CD4-positive, CD25-positive, alpha-beta regulatory T cell (primary cell): ENCODE results near the gene PCDHA9. TPM values are rescaled to one million over a fixed set of nuclear protein-coding genes. Genes with fewer than 3 reads are reported as not detected.
"Not testable (repeated sequence)": the region's sequence is repeated elsewhere in the genome, so short reads cannot be mapped to it uniquely, and the experiment has no call there.

Source experiments
- ATAC-seq, 2 donors: fragments of 150-1000 bp; cut with Tn5 transposase; one replicate each; pipeline ENCODE4 v1.10.0; 2021; ENCODE audit warnings: low read depth in 2 of 2, moderate number of reproducible peaks in 2 of 2, moderate library complexity in 1 of 2
- DNase-seq, 3 donors: peaks; one replicate each; pipeline versions ENCODE4 v3.0.0 to v3.0.0-alpha.2; 2012 to 2022; ENCODE audit warnings: mixed read lengths in 1 of 3
- H3K27ac ChIP-seq: one replicate; pipeline ENCODE4 v1.7.0; 2013; ENCODE audit warnings: mild to moderate bottlenecking, low read length; ENCODE audit not compliant: insufficient read depth, poor library complexity, severe bottlenecking
- H3K27me3 ChIP-seq: one replicate; pipeline ENCODE4 v1.7.0; 2013; ENCODE audit warnings: low read length; ENCODE audit not compliant: control insufficient read depth, insufficient read depth
- H3K36me3 ChIP-seq: one replicate; pipeline ENCODE4 v1.7.0; 2013; ENCODE audit warnings: mild to moderate bottlenecking, low read length, moderate library complexity; ENCODE audit not compliant: control insufficient read depth, insufficient read depth
- H3K4me1 ChIP-seq: 2 replicates; pipeline ENCODE4 v1.7.0; 2013; ENCODE audit warnings: mild to moderate bottlenecking, low read length; ENCODE audit not compliant: insufficient read depth, control insufficient read depth, poor library complexity, severe bottlenecking
- H3K4me3 ChIP-seq: one replicate; pipeline ENCODE4 v1.7.0; 2013; ENCODE audit warnings: low read depth, mild to moderate bottlenecking, low read length, moderate library complexity
- H3K9me3 ChIP-seq, 2 experiments: 1 replicate in 1 of 2; 2 replicates in 1 of 2; pipeline ENCODE4 v1.7.0; 2013; ENCODE audit warnings: low read length in 2 of 2, mild to moderate bottlenecking in 1 of 2, moderate library complexity in 1 of 2; ENCODE audit not compliant: control insufficient read depth in 2 of 2
- H3K27ac Mint-ChIP-seq, 3 donors: one replicate each; pipeline ENCODE4 v1.8.0; 2020 to 2022; ENCODE audit warnings: mild to moderate bottlenecking in 3 of 3, mixed read lengths in 3 of 3, moderate library complexity in 2 of 3
- H3K27me3 Mint-ChIP-seq: one replicate; pipeline ENCODE4 v1.8.0; 2022; ENCODE audit warnings: mild to moderate bottlenecking, mixed read lengths
- H3K36me3 Mint-ChIP-seq: one replicate; pipeline ENCODE4 v1.8.0; 2020; ENCODE audit warnings: mixed read lengths
- H3K4me1 Mint-ChIP-seq, 4 donors: one replicate each; pipeline ENCODE4 v1.8.0; 2020 to 2022; ENCODE audit warnings: mixed read lengths in 4 of 4, mild to moderate bottlenecking in 1 of 4
- H3K4me3 Mint-ChIP-seq, 4 donors: one replicate each; pipeline ENCODE4 v1.8.0; 2020 to 2022; ENCODE audit warnings: mild to moderate bottlenecking in 4 of 4, mixed read lengths in 4 of 4, moderate library complexity in 3 of 4
- H3K9me3 Mint-ChIP-seq, 7 donors: one replicate each; pipeline ENCODE4 v1.8.0; 2020 to 2022; ENCODE audit warnings: mixed read lengths in 7 of 7, mild to moderate bottlenecking in 3 of 7, moderate library complexity in 2 of 7
- polyA plus RNA-seq, 4 donors: library from polyadenylated mRNA; unstranded; fragments of 300-500 nt; fragmentation: Illumina TruSeq; gene quantifications; one replicate each; pipeline ENCODE4 v1.2.3, GENCODE V29; 2021
- total RNA-seq: library from RNA; stranded (reverse); gene quantifications from one replicate; pipeline ENCODE4 v1.2.3, GENCODE V29; 2022

The PCDHA9 gene
- total and polyA plus RNA-seq, 5 donors from 2014 or later = not detected

DNA sequence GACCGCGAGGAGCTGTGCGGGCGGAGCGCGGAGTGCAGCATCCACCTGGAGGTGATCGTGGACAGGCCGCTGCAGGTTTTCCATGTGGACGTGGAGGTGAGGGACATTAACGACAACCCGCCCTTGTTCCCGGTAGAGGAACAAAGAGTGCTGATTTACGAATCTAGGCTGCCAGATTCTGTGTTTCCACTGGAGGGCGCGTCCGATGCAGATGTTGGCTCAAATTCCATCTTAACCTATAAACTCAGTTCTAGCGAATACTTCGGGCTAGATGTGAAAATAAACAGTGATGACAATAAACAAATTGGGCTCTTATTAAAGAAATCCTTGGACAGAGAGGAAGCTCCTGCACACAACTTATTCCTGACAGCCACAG, 19.8 kb upstream of the PCDHA9 start:
- Histone ChIP-seq H3K27me3 (peaks cover 4% of the 10 kb centered on the region), H3K4me3 (no peak overlapping the region), H3K4me1 (no peaks in the 10 kb centered on the region), H3K27ac (no peak overlapping the region), H3K9me3 (peaks cover 11 to 27% of the 10 kb centered on the region in 2 experiments), H3K36me3 (no peaks in the 10 kb centered on the region)
- H3K36me3 Mint-ChIP-seq = no peaks in the 10 kb centered on the region
- H3K27ac Mint-ChIP-seq = no peak overlapping the region
- no peaks in the 10 kb centered on the region for H3K4me1 Mint-ChIP-seq
- ATAC-seq (no peak), DNase-seq (no peak)
- H3K4me3 Mint-ChIP-seq = no peak overlapping the region
- peaks cover 9% of the 10 kb centered on the region for H3K27me3 Mint-ChIP-seq
- H3K9me3 Mint-ChIP-seq = peaks cover 2 to 37% (median 5%) of the 10 kb centered on the region in 7 donors

DNA sequence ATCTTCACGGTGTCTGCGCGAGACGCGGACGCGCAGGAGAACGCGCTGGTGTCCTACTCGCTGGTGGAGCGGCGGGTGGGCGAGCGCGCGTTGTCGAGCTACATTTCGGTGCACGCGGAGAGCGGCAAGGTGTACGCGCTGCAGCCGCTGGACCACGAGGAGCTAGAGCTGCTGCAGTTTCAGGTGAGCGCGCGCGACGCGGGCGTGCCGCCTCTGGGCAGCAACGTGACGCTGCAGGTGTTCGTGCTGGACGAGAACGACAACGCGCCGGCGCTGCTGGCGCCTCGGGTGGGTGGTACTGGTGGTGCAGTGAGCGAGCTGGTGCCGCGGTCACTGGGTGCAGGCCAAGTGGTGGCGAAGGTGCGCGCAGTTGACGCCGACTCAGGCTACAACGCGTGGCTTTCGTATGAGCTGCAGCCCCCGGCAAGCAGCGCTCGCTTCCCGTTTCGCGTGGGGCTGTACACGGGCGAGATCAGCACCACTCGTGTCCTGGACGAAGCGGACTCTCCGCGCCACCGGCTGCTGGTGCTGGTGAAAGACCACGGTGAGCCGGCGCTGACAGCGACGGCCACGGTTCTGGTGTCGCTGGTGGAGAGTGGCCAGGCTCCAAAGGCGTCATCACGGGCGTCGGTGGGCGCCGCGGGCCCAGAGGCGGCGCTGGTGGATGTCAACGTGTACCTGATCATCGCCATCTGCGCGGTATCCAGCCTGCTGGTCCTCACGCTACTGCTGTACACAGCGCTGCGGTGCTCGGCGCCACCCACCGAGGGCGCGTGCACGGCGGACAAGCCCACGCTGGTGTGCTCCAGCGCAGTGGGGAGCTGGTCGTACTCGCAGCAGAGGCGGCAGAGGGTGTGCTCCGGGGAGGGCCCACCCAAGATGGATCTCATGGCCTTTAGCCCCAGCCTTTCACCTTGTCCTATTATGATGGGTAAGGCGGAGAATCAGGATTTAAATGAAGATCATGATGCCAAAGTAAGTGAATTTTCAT, 18.4 kb upstream of the PCDHA9 start:
- H3K4me3 Mint-ChIP-seq, ATAC-seq, H3K27me3 Mint-ChIP-seq, H3K4me1 Mint-ChIP-seq, H3K36me3 Mint-ChIP-seq, DNase-seq, H3K27me3 ChIP-seq, H3K4me1 ChIP-seq, H3K36me3 ChIP-seq, H3K27ac Mint-ChIP-seq, H3K4me3 ChIP-seq, H3K27ac ChIP-seq: not testable (repeated sequence)
- peaks cover 16 to 24% of the 10 kb centered on the region in 2 experiments for H3K9me3 ChIP-seq
- peaks cover 2 to 40% (median 6%) of the 10 kb centered on the region in 7 donors for H3K9me3 Mint-ChIP-seq

DNA sequence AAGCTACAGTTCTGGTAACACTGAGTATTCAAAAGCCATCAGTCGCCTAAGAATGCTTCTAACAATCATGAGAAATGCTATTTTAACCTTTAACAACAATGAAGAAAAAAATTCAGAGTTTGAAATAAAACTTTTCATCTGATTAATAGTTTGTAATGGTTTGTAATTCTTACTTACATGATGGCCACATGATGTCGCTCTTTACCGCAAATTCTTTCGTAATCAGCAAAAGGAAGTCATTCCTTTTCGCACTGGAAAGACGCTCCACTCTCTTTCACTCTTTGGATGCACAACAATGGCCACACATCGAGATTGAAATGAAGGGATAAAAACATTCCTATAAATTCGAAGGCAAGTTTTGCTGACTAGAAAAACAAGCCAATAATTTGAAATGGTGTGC, 14.2 kb upstream of the PCDHA9 start, which contains the start of gene PCDHA7:
TSS of gene PCDHA7 (plus strand) at position 277 of the 400 bp plus-strand sequence. CDS start at position 392, 115 bp downstream.
- Mint-ChIP-seq H3K36me3 (no peaks in the 10 kb centered on the region), H3K4me1 (no peaks in the 10 kb centered on the region), H3K27me3 (peaks cover 5% of the 10 kb centered on the region), H3K4me3 (no peak within 1 kb of the TSS), H3K27ac (no peak within 1 kb of the TSS), H3K9me3 (peaks cover 1 to 28% (median 5%) of the 10 kb centered on the region in 7 donors)
- Histone ChIP-seq H3K4me1 (no peaks in the 10 kb centered on the region), H3K9me3 (peaks cover 12 to 22% of the 10 kb centered on the region in 2 experiments), H3K27me3 (peaks cover 3% of the 10 kb centered on the region), H3K36me3 (no peaks in the 10 kb centered on the region), H3K27ac (no peak within 1 kb of the TSS), H3K4me3 (no peak within 1 kb of the TSS)
- ATAC-seq (no peak), DNase-seq (no peak)

DNA sequence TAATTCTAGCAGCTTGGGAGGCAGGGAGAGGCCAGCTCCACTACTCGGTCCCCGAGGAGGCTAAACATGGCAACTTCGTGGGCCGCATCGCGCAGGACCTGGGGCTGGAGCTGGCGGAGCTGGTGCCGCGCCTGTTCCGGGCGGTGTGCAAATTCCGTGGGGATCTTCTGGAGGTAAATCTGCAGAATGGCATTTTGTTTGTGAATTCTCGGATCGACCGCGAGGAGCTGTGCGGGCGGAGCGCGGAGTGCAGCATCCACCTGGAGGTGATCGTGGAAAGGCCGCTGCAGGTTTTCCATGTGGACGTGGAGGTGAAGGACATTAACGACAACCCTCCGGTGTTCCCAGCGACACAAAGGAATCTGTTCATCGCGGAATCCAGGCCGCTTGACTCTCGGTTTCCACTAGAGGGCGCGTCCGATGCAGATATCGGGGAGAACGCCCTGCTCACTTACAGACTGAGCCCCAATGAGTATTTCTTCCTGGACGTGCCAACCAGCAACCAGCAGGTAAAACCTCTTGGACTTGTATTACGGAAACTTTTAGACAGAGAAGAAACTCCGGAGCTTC, 13.7 kb upstream of the PCDHA9 start:
- not testable (repeated sequence) for H3K4me1 ChIP-seq, H3K4me3 Mint-ChIP-seq, H3K4me1 Mint-ChIP-seq, ATAC-seq, H3K27me3 ChIP-seq, H3K36me3 ChIP-seq, H3K36me3 Mint-ChIP-seq, H3K27ac ChIP-seq, H3K27ac Mint-ChIP-seq, DNase-seq, H3K27me3 Mint-ChIP-seq, H3K4me3 ChIP-seq
- H3K9me3 ChIP-seq = peaks cover 12 to 22% of the 10 kb centered on the region in 2 experiments
- H3K9me3 Mint-ChIP-seq = peaks cover 1 to 27% (median 5%) of the 10 kb centered on the region in 7 donors

DNA sequence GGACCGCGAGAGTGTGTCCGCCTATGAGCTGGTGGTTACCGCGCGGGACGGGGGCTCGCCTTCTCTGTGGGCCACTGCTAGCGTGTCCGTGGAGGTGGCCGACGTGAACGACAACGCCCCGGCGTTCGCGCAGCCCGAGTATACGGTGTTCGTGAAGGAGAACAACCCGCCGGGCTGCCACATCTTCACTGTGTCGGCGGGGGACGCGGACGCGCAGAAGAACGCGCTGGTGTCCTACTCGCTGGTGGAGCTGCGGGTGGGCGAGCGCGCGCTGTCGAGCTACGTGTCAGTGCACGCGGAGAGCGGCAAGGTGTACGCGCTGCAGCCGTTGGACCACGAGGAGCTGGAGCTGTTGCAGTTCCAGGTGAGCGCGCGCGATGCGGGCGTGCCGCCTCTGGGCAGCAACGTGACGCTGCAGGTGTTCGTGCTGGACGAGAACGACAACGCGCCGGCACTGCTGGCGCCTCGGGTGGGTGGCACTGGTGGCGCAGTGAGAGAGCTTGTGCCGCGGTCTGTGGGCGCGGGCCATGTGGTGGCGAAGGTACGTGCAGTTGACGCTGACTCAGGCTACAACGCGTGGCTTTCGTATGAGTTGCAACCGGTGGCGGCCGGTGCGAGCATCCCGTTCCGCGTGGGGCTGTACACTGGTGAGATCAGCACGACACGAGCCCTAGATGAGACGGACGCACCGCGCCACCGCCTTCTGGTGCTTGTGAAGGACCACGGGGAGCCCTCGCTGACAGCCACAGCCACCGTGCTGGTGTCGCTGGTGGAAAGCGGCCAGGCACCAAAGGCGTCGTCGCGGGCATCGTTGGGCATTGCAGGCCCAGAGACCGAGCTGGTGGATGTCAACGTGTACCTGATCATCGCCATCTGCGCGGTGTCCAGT, 12.3 kb upstream of the PCDHA9 start:
- H3K9me3 Mint-ChIP-seq = peaks cover 2 to 30% (median 5%) of the 10 kb centered on the region in 7 donors

DNA sequence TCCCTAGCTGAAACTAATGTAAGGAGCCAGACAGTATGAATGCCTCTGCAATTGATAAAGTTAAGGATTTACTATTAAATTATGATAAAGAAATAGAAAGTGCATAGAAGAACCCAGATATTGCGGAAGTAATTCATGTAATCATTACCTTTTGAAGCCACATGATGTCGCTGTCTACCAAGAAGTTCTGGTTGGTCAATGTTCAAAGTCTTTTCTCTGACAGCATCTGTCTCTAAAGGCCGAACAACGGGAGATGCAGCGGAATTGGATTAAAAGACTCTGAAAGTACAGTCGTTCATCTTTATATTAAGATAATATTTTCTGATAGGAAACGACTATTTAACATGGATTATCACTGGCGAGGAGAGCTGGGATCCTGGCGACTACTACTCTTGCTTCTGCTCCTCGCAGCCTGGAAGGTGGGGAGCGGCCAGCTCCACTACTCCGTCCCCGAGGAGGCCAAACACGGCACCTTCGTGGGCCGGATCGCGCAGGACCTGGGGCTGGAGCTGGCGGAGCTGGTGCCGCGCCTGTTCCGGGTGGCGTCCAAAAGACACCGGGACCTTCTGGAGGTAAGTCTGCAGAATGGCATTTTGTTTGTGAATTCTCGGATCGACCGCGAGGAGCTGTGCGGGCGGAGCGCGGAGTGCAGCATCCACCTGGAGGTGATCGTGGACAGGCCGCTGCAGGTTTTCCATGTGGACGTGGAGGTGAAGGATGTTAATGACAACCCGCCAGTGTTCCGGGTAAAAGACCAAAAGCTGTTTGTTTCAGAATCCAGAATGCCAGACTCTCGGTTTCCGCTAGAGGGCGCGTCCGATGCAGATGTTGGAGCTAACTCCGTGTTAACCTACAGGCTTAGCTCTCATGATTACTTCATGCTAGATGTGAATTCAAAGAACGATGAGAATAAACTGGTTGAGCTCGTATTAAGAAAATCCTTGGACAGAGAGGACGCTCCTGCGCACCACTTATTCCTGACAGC, 6.9 kb upstream of the PCDHA9 start, which contains the start of gene PCDHA8:
TSS of gene PCDHA8 (plus strand) at position 210 of the 985 bp plus-strand sequence. CDS start at position 345, 135 bp downstream.
- H3K9me3 Mint-ChIP-seq = peaks cover 0 to 21% (median 4%) of the 10 kb centered on the region in 7 donors
- no peaks in the 10 kb centered on the region for H3K27me3 Mint-ChIP-seq
- no peak within 1 kb of the TSS for H3K27ac Mint-ChIP-seq
- H3K36me3 Mint-ChIP-seq = no peaks in the 10 kb centered on the region
- H3K4me3 Mint-ChIP-seq = peak within 1 kb of the TSS in 1 of 4 donors; percentile 24
- H3K4me1 ChIP-seq = no peaks in the 10 kb centered on the region
- no peaks in the 10 kb centered on the region for H3K27me3 ChIP-seq
- no peaks in the 10 kb centered on the region for H3K4me1 Mint-ChIP-seq
- H3K9me3 ChIP-seq = peaks cover 3 to 8% of the 10 kb centered on the region in 2 experiments
- DNase-seq = peak in 1 of 3 donors; percentile 5
- no peaks in the 10 kb centered on the region for H3K36me3 ChIP-seq
- no peak within 1 kb of the TSS for H3K4me3 ChIP-seq
- no peak within 1 kb of the TSS for H3K27ac ChIP-seq
- ATAC-seq = no peak

More for the DNA sequence above, 12.3 kb upstream of the PCDHA9 start:
- ATAC-seq = no peak
- Mint-ChIP-seq H3K36me3 (no peaks in the 10 kb centered on the region), H3K4me1 (no peaks in the 10 kb centered on the region), H3K27me3 (peaks cover 5% of the 10 kb centered on the region), H3K4me3 (no peak overlapping the region), H3K27ac (no peak overlapping the region)
- DNase-seq = no peak
- Histone ChIP-seq H3K4me1 (no peaks in the 10 kb centered on the region), H3K9me3 (peaks cover 12 to 19% of the 10 kb centered on the region in 2 experiments), H3K36me3 (no peaks in the 10 kb centered on the region), H3K4me3 (no peak overlapping the region), H3K27me3 (peaks cover 3% of the 10 kb centered on the region), H3K27ac (no peak overlapping the region)
